ENCODE data around the gene AZU1. TPM values are rescaled to one million over a fixed set of nuclear protein-coding genes. Genes with fewer than 3 reads are reported as not detected.

The AZU1 gene
- total RNA-seq, 1 donor, result not detected

GRCh38 chr19:801861-802497 lies 25.7 kb upstream of the AZU1 start:
- TF ChIP-seq CTCF (IDR thresholded peaks at IDR 0.05; ENCODE audit: insufficient read depth, low read length), result no peak
- peak overlapping the region; percentile 55 for H3K4me3 ChIP-seq (ENCODE audit: low read depth, low read length)
- peak; percentile 67 for DNase-seq (ENCODE audit: low read depth)

GRCh38 chr19:802498-803098 lies 25.0 kb upstream of the AZU1 start:
- TF ChIP-seq CTCF (IDR thresholded peaks at IDR 0.05; ENCODE audit: insufficient read depth, low read length), result no peak
- peak; percentile 30 for DNase-seq (ENCODE audit: low read depth)
- peak overlapping the region; percentile 55 for H3K4me3 ChIP-seq (ENCODE audit: low read depth, low read length)

- no peak for DNase-seq (ENCODE audit: low read depth)
- no peak for TF ChIP-seq CTCF (IDR thresholded peaks at IDR 0.05; ENCODE audit: insufficient read depth, low read length)
- H3K4me3 ChIP-seq (ENCODE audit: low read depth, low read length), result peak overlapping the region; percentile 22
Measured at GRCh38 chr19:803099-803561, 24.5 kb upstream of the AZU1 start.

- no peak for TF ChIP-seq CTCF (IDR thresholded peaks at IDR 0.05; ENCODE audit: insufficient read depth, low read length)
- no peak for DNase-seq (ENCODE audit: low read depth)
- no peak overlapping the region for H3K4me3 ChIP-seq (ENCODE audit: low read depth, low read length)
Measured at GRCh38 chr19:803686-804418, 23.8 kb upstream of the AZU1 start.

GRCh38 chr19:804419-805165 lies 23.0 kb upstream of the AZU1 start:
- H3K4me3 ChIP-seq (ENCODE audit: low read depth, low read length), result no peak overlapping the region
- DNase-seq (ENCODE audit: low read depth), result no peak
- TF ChIP-seq CTCF (IDR thresholded peaks at IDR 0.05; ENCODE audit: insufficient read depth, low read length), result no peak

GRCh38 chr19:805166-805551 lies 22.5 kb upstream of the AZU1 start:
- TF ChIP-seq CTCF (IDR thresholded peaks at IDR 0.05; ENCODE audit: insufficient read depth, low read length), result no peak
- no peak for DNase-seq (ENCODE audit: low read depth)
- H3K4me3 ChIP-seq (ENCODE audit: low read depth, low read length), result no peak overlapping the region

Measured in fibroblast of the aortic adventitia (primary cell).